DMS 273 (cell line): Measurements from ENCODE around the gene LHFPL6.

Source experiments
- DNase-seq: peaks from one replicate; lab custom pipeline; 2025; ENCODE audit not compliant: unreplicated experiment; lab: John Stamatoyannopoulos, UW

LHFPL6 gene

DNA sequence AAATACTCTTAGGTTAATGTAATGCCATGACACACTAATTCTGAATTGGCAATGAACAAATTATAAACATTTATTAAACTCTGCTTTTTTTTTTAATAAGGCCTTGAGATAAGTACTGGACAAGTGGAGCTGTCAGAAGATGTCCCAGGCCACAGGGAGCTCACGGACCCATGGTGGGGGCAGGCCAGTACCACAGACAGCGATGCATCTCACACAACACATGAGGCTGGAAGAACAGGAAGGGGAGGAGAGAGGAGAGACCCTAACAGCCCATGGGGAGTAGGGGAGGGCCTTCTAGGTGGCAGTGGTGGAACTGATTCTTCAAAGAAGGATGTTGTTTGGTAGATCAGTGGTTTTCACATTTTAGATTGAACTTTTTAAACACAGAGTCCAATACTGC, 128.4 kb downstream of the LHFPL6 start:
- DNase-seq: no peak

DNA sequence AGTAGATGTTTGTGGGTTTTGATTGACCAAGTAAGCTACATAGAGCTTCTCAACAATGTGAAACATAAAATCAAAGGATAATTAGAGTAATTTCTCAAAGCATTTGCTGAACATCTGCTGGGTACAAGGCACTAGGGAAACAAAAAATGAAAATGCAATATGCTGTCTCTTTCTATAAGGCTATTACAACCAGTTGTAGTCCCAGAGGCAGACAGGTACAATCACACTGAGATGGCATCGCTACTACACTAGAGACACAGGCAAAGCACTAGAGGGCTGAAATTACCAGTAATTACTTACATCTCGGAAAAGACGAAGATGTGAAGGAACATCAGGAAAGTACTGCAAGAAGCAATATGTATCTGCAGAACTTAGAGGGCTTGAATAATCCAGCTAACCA, 133.3 kb downstream of the LHFPL6 start:
- DNase-seq: no peak

DNA sequence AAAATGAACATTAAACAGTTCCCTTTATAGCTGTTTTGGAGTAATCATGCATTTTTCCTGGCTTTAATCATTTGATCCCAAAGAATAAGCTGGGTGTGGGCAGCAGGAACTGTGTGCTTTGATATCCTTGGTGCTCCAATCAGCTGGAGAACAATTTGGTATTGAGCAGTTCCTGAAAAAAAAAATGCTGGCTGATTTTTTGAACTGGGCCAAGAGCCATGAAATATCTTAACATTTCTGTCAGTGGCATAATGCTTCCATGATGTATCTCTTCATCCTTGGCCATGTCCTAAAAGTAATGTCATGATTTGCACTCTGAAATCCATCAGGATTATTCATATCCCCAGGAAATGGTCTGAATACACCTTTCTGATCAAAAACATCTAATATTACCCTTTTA, 134.7 kb downstream of the LHFPL6 start:
- no peak for DNase-seq

DNA sequence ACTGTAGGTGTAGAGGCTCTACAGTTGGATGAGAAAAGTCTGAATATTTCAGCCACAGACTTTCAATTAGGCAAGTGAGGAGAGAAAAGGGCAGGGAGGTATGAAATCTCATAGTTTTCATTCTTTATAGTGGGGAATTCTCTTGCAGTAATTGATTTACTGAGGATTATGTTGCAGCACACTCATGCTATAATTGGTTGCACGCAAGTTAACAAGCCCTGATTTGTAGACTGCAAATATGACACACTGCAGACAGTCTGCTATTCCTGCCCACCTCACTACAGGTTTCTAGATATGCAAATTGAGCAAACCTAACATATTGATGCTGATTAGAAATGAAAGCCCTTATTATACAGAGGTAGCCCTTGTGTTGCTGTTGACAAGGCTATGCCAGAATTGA, 139.4 kb downstream of the LHFPL6 start:
- DNase-seq: no peak

DNA sequence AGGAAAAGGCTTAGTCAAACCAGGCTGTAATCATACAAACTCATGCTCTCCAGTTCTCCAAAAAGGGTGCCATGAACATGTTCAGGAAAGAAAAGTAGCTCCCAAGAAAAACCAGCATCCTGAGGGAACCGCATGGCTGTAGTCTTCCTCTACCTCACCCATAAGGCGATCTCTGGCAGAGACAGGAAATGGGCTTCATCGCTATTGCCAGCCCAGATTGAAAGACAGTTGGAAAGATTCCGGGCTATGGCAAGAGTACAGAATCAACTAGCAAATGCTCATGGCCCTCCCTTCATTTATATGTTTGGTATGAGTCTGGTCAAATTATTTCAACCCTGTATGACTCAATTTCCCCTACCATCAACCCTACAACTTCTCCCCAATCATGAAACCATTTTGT, 140.1 kb downstream of the LHFPL6 start:
- no peak for DNase-seq

DNA sequence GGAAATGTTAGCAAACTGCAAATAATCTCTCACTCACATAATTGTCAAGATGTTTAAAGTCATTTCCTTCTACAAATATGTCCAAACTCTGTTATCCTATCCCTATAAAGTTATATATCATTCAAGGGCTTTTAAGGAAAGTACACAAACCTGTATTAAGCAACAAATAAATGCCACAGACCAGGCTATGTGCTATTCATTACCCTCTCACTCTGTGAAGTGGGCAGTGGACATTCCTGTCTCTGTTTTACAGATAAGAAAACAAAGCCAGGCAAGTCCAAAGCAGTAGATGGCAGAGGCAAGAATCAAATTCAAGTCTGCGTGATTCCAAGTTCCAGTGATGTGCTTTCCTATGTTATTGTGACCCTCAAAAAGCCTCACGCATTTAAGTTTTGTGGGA, 140.6 kb downstream of the LHFPL6 start:
- no peak for DNase-seq

DNA sequence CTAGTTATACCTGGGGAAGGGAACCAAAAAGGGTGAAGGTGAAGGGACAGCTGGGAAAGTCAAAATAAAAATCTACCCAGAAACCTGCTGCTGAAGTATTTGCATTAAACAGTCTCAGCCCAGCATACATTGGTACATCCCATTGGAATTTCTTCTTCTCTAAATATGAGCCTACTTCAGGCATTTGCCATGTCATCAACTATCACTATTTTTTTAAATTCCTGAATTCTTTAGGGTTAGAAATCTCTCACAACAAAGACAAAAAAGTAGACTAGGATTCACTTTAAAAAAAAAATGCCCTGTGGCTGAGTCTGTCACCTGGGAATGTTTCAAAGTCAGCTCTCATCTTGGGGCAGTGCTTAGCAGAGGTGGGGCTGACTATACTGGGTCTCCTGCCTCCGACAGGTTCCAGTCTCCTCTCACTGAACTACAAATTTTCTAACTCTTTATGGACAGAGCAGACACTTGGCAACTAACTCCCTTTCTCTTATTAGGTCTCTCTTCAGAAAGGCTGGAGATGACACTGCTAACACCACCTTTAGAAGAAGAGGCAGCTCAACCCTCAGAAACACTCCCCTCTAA, 141.2 kb downstream of the LHFPL6 start:
- no peak for DNase-seq

DNA sequence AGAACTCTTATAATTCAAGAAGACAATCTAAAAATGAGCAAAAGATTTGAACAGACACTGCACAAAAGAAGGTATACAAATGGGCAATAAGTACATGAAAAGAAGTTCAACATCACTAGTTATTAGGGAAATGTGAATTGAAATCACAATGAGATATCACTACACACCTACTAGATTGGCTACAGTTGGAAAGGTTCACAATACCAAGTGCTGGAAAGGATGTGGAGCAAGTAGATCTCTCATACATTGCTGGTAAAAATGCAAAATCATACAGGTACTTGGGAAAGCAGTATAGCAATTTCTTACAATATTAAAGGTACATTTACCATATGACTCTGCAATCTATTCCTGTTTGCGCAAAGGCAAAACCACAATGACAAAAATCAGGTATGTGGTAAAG, 145.7 kb downstream of the LHFPL6 start:
- no peak for DNase-seq

DNA sequence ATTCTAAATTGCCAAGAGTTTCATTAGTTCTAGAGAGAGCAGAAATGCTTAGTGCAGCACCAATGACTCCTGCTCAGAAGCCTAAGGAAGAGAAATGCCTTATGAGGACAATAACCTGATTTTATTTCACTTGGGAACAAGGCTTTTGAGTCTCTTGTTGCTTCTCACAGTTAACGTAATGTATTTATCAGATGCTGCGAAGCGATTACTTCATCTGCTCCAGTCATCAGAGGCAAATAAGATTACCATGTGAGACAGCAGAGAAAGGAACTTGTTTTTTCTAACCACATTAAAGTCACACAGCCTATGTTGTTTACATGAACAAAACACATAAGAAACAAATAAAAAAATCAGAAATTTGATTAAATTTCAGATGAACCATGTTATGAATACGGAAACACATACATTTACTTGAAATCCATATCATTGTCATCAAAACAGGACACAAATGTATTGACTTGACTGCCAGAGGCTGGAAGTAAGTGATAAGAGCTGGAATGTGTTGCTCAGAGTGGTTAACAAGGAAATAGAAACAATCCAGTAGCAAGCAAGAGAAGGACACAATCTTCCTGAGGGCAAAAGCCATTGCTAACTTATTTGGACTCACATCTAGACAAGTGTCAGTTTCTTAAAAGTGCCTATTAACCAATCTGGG, 147.3 kb downstream of the LHFPL6 start:
- DNase-seq: no peak

DNA sequence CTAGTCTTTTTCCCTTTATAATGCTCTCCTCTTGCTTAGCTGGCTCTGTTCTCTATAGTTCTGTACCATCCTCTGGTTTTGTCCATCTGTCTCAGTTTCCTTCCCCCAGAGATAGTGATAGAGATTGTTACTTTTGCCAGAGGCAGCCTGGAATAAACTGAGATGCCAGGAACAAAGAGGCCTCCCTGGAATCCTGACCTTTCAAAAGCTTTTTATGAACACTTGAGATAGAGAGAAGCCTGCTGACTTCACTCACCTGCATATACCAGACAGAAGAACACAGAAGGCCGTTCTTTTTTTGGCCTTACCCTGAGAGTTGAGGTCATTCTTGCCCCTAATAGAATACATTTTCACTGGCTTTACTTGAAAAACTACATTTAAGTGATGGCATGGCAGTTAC, 150.2 kb downstream of the LHFPL6 start:
- DNase-seq: peak; percentile 41

DNA sequence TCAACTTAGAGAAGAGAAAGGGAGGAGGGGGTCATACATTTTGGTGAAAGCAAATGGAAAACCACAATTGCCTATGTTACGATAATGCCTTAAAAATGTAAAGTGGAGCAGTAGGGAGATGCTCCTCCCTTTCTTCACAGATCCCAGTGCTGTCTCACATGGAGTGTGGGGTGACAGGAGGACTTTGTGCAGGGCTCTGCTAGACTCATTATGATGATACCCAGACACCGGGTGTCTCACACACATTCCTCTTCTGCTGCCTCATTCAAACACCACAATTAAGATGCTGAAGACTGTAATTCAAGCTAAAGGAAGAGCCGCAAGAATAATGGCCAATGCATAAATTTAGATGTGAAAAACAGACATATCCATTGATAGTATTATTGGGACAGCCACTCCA, 150.6 kb downstream of the LHFPL6 start:
- peak; percentile 61 for DNase-seq

DNA sequence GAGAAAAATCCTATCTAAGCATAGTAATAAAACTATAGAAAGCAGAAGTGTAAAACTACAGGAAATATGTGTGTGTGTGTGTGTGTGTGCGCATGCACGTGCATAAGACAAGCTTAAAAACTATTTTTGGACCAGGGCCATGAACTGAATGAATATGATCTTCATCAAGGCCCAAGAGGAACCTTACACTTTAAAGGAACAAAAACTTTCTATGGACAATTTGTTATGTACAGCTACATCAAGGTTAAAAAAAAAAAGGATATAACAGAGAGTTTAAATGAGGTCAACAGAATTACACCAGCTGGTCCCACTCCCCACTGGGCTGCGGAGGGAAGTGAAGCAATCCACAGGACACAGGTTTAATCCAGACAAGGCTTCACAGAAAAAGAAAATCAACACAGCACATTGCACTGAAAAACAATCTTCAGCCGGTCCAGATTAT, 151.1 kb downstream of the LHFPL6 start:
- DNase-seq: peak; percentile 86

DNA sequence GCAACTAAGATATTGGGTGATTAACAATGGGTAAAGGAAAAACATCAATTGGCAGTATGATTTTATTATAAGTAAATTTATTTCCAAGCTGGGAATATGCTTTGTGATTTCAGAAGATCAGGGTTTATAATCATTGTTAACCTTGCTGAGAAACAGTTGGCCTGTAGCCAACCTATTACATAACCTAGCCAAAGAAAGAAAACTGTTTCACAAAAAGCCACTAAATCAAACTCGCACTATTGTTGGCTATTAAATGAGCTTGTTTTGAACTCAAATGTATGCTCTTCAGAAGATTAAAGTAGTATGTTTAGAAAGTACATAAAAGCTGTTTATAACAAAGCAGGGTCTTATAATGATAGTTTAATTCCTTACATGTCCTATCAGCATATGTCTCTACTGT, 151.7 kb downstream of the LHFPL6 start:
- DNase-seq: peak; percentile 64

DNA sequence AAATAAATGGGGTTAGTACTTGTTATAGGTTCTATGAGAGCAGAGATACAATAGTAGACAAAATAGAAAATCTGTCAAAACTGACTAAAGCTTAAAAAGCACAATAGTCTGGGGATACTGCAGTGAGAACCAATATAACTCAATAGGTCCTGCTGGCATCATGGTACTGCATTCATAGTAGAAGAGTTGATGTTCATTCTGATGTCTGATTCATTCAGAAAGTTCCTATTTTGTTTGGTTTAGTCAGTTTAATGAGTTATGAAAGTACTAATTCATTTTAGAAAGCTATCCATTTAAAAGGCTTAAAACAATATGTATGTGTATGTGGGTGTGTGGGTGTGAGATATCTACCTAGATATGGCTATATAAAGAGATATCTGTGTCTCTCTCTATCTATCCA, 152.8 kb downstream of the LHFPL6 start:
- peak; percentile 13 for DNase-seq

DNA sequence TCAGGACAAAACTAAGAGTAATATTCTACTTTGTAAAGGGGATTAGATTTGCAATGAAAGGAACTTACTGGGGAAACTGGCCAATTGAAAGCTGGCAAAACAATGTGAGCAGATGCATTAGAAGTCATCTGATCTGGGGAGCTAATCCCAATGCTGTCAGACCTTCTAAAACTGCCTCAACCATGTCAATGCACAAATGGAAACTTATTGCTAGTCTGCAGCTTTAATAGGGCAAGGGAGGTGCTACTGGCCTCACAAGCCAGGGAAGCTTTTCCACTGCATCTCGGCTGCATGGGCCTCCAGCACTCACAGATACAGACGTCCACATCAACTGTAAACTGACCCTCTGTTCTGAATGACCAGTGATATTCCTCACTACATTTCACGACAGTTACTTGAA, 154.2 kb downstream of the LHFPL6 start:
- DNase-seq: peak; percentile 83

DNA sequence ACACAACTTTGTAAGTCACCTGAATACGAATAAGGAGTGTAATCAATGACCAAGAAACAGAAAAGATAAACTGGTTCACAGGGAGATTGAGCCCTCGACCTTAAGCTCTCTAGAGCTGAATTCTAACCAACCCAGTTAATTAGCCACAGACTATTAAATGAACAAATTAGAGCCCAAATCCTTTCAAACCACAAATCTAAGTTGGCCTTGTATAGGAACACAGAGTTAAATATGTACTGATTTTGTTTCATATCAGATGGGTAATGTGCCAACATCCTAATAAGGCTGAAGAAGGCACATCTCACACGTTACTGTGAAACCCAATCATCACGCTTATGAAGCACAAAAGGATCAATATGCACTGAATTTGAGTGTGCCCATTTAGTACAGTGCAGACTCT, 156.1 kb downstream of the LHFPL6 start:
- DNase-seq: no peak

DNA sequence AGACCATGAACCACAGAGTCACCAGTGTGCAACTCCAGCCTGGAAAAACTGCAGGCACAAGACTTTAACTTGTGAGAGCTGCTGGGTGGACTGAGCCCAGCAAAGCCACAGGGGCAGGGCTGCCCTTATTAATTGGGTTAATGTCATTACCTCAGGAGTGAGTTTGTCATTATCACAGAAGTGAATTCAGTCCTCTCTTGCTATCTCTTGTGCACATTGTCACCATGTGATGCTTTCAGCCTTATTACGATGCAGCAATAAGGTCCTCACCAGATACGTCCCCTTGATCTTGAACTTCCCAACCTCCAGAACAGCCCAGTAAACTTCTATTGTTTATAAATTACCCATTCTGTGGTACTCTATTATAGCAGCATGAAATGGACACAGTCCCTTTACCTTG, 158.1 kb downstream of the LHFPL6 start:
- DNase-seq: no peak

DNA sequence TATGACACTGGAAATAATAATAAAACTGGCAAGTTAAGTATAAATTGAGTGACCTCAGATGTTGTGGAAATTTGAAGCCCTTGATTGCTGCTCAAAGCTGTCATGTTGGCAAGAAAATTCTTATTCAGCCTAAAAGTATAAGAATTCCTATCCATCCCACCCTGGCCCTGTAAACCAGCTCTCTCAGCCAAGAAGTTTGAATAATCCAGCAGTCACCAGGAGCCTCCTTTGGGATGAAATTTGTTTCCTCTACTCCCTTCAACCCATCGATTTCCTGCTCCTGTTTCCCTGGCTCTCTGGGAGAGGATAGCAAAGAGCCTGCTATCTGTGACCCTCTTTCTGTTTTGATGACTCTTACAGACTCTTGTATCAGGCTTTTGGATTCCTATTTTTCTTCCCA, 169.3 kb downstream of the LHFPL6 start:
- DNase-seq: peak; percentile 51

DNA sequence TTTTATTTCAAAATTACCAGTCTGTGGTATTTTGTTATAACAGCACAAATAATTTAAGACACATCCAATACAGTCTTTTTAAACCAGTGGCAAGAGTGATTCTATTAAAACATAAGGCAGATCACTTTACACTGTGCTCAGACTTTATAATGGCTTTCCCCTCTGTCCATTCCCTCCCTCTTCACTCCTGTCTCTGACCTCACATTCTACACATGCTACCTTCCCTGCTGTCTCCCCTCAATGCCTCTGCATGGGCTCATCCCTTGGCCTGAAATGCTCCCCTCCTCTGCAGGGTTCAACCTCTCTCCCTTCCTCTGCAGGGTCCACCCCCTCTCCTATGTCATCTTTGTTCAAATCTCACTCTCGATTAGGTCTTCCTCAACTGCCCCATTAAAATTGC, 170.8 kb downstream of the LHFPL6 start:
- no peak for DNase-seq

DNA sequence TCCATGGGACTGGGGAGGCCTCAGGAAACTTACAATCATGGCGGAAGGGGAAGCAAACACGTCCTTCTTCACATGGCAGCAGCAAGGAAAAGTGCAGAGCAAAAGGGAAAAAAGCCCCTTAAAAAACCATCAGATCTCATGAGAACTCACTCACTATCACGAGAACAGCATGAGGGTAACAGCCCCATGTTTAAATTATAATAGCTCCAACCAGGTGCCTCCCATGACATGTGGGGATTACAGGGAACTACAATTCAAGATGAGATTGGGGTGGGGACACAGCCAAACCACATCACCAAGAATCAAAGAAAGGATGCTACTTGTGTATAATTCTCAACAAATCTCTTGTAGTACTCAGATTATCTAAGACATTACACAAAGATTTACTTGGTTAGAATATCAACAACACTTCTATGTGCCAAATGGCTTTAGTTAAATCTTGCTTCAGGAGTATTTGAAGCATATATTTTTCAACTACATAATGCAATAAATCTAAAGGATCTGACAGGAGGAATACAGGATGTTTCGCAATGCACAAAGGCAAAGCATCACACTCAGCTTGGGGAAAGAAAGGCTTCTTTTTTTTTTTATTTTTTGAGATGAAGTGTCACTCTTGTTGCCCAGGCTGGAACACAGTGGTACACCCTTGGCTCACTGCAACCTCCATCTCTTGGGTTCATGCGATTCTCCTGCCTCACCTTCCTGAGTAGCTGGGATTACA, 180.0 kb downstream of the LHFPL6 start:
- DNase-seq: no peak

DNA sequence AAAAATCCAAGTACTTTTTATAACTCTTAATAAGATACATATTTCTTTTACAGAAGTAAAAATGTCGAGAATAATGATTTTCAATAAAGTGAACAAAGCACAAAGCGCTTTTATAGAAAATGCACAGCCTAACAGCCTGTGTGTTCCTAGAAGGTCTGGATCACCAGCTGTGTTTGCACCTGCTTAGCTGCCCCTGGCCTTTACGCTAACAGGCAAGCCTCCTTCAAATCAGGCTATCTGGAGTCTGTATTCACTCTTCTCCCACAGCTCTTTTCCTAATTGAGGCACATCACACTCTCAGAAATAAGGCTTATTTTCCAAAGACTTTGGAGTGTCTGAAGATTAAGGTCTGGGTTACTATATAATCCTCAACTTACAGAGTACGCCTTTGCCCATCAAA, 183.1 kb downstream of the LHFPL6 start:
- peak; percentile 8 for DNase-seq

DNA sequence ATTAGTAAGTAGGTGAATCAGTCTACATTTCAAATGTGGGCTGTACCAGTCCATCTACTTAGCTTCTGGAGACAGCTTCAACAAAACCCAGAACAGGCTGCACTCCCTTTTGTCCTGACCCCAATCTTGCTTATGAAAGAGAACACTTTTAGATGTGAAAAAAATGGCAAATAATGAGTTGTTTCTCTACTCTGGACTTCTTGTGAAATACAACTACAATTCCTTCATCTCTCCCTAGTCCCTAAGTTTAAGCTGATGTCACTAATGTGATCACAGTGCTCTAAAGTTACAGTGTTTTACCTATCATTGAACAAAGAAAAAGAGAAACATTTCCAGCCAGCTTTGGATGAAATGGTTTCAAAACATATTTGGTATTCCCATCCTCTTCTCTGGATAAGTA, 183.9 kb downstream of the LHFPL6 start:
- no peak for DNase-seq

DNA sequence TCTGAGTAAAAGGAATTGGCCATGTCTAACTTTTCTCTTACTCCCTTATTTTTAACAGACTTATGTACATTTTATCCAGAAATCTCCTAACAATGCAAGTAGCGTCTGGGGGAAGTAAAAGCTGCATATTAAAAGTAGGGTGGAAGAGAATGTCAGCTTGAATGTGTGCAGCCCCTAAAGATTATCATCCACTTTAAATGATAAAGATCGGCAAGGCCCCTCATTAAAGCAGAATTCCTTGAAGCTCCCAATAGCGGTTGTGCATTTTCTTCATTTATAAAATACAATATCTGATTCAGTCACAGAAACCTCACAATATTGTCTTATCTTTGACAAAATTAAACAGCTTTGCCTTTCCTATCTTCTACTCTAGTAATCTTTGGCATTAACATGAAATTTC, 184.6 kb downstream of the LHFPL6 start:
- DNase-seq: no peak
